Panc1 (cell line): ENCODE results near the gene DNAJA4. TPM values are rescaled to one million over a fixed set of nuclear protein-coding genes. Genes with fewer than 3 reads are reported as not detected.

Experiments used
- ATAC-seq: fragments of 200-7000 bp; cut with Tn5 transposase; 2 replicates; pipeline ENCODE4 v1.9.1; 2020; ENCODE audit warnings: mild to moderate bottlenecking, moderate library complexity
- BruUV-seq: library from RNA; stranded (reverse); fragments of 400-500 nt; replicated peaks from 2 replicates; lab custom pipeline; 2021; lab: Mats Ljungman, UMichigan
- CTCF ChIA-PET: fragments of 300-600 bp; sonication (Branson Sonifier 250); formaldehyde crosslinking; loops from one replicate; lab custom pipeline; 2022; ENCODE audit warnings: antibody characterized with exemption; lab: Charles Lee
- POLR2A ChIA-PET: fragments of 300-600 bp; sonication (Branson Sonifier 250); formaldehyde crosslinking; loops from one replicate; lab custom pipeline; 2022; ENCODE audit warnings: antibody characterized with exemption; lab: Charles Lee
- DNase-seq: peaks from one replicate; pipeline ENCODE4 v3.0.0-alpha.2; 2010; ENCODE audit warnings: low read depth, low spot score
- H3K27ac ChIP-seq: 2 replicates; pipeline ENCODE4 v1.5.1; 2011; ENCODE audit warnings: mild to moderate bottlenecking, low read length, inconsistent platforms
- H3K27me3 ChIP-seq: fragments of 200-500 bp; sonication (Bioruptor generic); 2 replicates; pipeline ENCODE4 v1.6.0; 2014; ENCODE audit warnings: low read length, inconsistent platforms; ENCODE audit not compliant: control insufficient read depth, insufficient read depth
- H3K36me3 ChIP-seq: fragments of 200-500 bp; sonication (Bioruptor generic); 2 replicates; pipeline ENCODE4 v1.5.1; 2014; ENCODE audit warnings: inconsistent platforms, mild to moderate bottlenecking, low read length, moderate library complexity; ENCODE audit not compliant: control insufficient read depth, insufficient read depth
- H3K4me1 ChIP-seq: 2 replicates; pipeline ENCODE4 v1.5.1; 2011; ENCODE audit warnings: inconsistent platforms, mild to moderate bottlenecking, low read length, moderate library complexity; ENCODE audit not compliant: control insufficient read depth, insufficient read depth
- H3K4me3 ChIP-seq, 2 experiments: 2 replicates each; pipeline ENCODE4 v1.5.1; 2011 to 2012; ENCODE audit warnings: low read depth in 2 of 2, low read length in 2 of 2, mild to moderate bottlenecking in 2 of 2, inconsistent platforms in 1 of 2, moderate library complexity in 1 of 2
- H3K9me3 ChIP-seq: fragments of 200-500 bp; sonication (Bioruptor generic); 2 replicates; pipeline ENCODE4 v1.5.1; 2014; ENCODE audit warnings: low read depth, mild to moderate bottlenecking, inconsistent platforms, low read length, moderate library complexity; ENCODE audit not compliant: control insufficient read depth, insufficient read depth
- CTCF ChIP-seq: fragments of 450-650 bp; IDR thresholded peaks from 2 replicates; pipeline ENCODE4 v1.5.1; 2017; ENCODE audit warnings: mild to moderate bottlenecking
- POLR2AphosphoS5 ChIP-seq: IDR thresholded peaks from 2 replicates; pipeline ENCODE4 v1.6.1; 2012; ENCODE audit warnings: mild to moderate bottlenecking, low read depth, low read length, moderate library complexity
- REST ChIP-seq, 2 experiments: IDR thresholded peaks; 2 replicates each; pipeline ENCODE4 v1.6.1; 2011 to 2012; ENCODE audit warnings: low read depth in 2 of 2, control low read depth in 1 of 2, low read length in 1 of 2, mild to moderate bottlenecking in 1 of 2, moderate library complexity in 1 of 2; ENCODE audit not compliant: insufficient read depth in 1 of 2
- SIN3A ChIP-seq: IDR thresholded peaks from 2 replicates; pipeline ENCODE4 v1.6.1; 2012; ENCODE audit warnings: low read depth, mild to moderate bottlenecking, low read length, moderate library complexity, borderline replicate concordance; ENCODE audit not compliant: insufficient read depth
- TCF7L2 ChIP-seq: IDR thresholded peaks from 2 replicates; pipeline ENCODE4 v1.6.1; 2011; ENCODE audit warnings: mild to moderate bottlenecking, low read depth, low read length, inconsistent platforms
- in situ Hi-C: cut with HindIII; loops from 2 replicates; pipeline ENCODE4 v1.10.0; 2016; ENCODE audit warnings: low sequenced_read_pairs, low pct_unique_long_range_greater_than_20kb
- intact Hi-C: fragments of 100-400 bp; cut with micrococcal nuclease; formaldehyde crosslinking; loops from one replicate; pipeline ENCODE4 v1.10.0; 2022; ENCODE audit not compliant: unreplicated experiment
- total RNA-seq: library from RNA; stranded (reverse); gene quantifications from one replicate; pipeline ENCODE4 v1.2.1, GENCODE V29; 2021; ENCODE audit not compliant: unreplicated experiment

Gene DNAJA4
- total RNA-seq, 1 experiment from 2014 or later: 11.1 TPM

- intact Hi-C loops: no loop called here
- ChIA-PET POLR2A (no interaction called here), CTCF (no interaction called here)
- no peaks in the 10 kb centered on the region for H3K27me3 ChIP-seq
- no peak within 1 kb of the TSS for H3K27ac ChIP-seq
- BruUV-seq: no TSS peak
- in situ Hi-C loops: no loop called here
- no peaks in the 10 kb centered on the region for H3K4me1 ChIP-seq
- ATAC-seq: no peak
- no peaks in the 10 kb centered on the region for H3K9me3 ChIP-seq
- TF ChIP-seq POLR2AphosphoS5: no peak
- TF ChIP-seq SIN3A: no peak
- no peak for TF ChIP-seq REST (IDR thresholded peaks at IDR 0.05; ENCODE audit: insufficient read depth in 1 of 2, low read depth in 2 of 2, low read length in 1 of 2)
- no peak for TF ChIP-seq TCF7L2
- TF ChIP-seq CTCF: no peak
- no peak within 1 kb of the TSS for H3K4me3 ChIP-seq
- H3K36me3 ChIP-seq: no peaks in the 10 kb centered on the region
- no peak for DNase-seq
Observed at GRCh38 chr15:78234515-78235040, 29.8 kb upstream of the DNAJA4 start, which contains the start of gene ACSBG1. Gene ACSBG1, minus strand, starts transcription at chr15:78234565. Its CDS starts 64 bp downstream, at chr15:78234501.

- CTCF ChIA-PET: no interaction called here
- no TSS peak for BruUV-seq
Observed at GRCh38 chr15:78236491-78236890, 27.9 kb upstream of the DNAJA4 start.

More at GRCh38 chr15:78236491-78236890, 27.9 kb upstream of the DNAJA4 start:
- Histone ChIP-seq H3K27me3 (no peaks in the 10 kb centered on the region), H3K27ac (no peak overlapping the region), H3K4me1 (no peaks in the 10 kb centered on the region), H3K4me3 (no peak overlapping the region), H3K36me3 (no peaks in the 10 kb centered on the region), H3K9me3 (no peaks in the 10 kb centered on the region)
- in situ Hi-C loops (no loop called here), intact Hi-C loops (no loop called here)
- ATAC-seq (no peak), DNase-seq (no peak)
- TF ChIP-seq SIN3A: no peak
- TF ChIP-seq REST (IDR thresholded peaks at IDR 0.05; ENCODE audit: insufficient read depth in 1 of 2, low read depth in 2 of 2, low read length in 1 of 2): no peak
- no peak for TF ChIP-seq TCF7L2
- no peak for TF ChIP-seq CTCF
- no peak for TF ChIP-seq POLR2AphosphoS5
- POLR2A ChIA-PET: interaction anchor here (0.6 kb wide), 1 partner anchor 122 kb away, joined by 8 read pairs; no protein-coding TSS in a partner anchor
